ENCODE measurements around the gene IL1RAPL2. TPM values are rescaled to one million over a fixed set of nuclear protein-coding genes. Genes with fewer than 3 reads are reported as not detected.

The IL1RAPL2 gene
- total and polyA plus RNA-seq, 2 of the 8 experiments (the other 6 are each of a cell fraction or from before 2014, with no cell fraction given): 0.20 to 1.3 TPM

- H4K8ac ChIP-seq (ENCODE audit: extremely low read depth, insufficient read depth, low read length): no peak overlapping the region
Observed at GRCh38 chrX:104749951-104750610, 184.1 kb downstream of the IL1RAPL2 start.

More at GRCh38 chrX:104749951-104750610, 184.1 kb downstream of the IL1RAPL2 start:
- Histone ChIP-seq H2BK12ac (ENCODE audit: low read depth, low read length) (no peak overlapping the region), H3K23ac (ENCODE audit: insufficient read length) (no peak overlapping the region), H3K27ac (ENCODE audit: low read depth, low read length) (no peak overlapping the region), H4K91ac (replicated peaks; ENCODE audit: insufficient read length, low read length) (no peak overlapping the region), H3K4me2 (ENCODE audit: insufficient read depth in 1 of 2, low read depth in 2 of 2, low read length in 2 of 2) (no peak overlapping the region), H3K23me2 (ENCODE audit: low read depth, low read length) (no peaks in the 10 kb centered on the region), H3K4ac (replicated peaks; ENCODE audit: insufficient read length, low read depth, low read length) (no peak overlapping the region), H2AK5ac (ENCODE audit: low read depth, low read length) (no peak overlapping the region), H2BK120ac (replicated peaks; ENCODE audit: low read depth, low read length) (no peak overlapping the region), H3K79me1 (ENCODE audit: low read depth, low read length) (no peaks in the 10 kb centered on the region), H2BK15ac (ENCODE audit: low read length) (no peak overlapping the region), H3K4me3 (ENCODE audit: extremely low read depth in 1 of 4, insufficient read depth in 2 of 4, low read depth in 3 of 4, low read length in 4 of 4) (no peak overlapping the region), H3K79me2 (ENCODE audit: control insufficient read depth in 1 of 2, insufficient read depth in 2 of 2, low read length in 2 of 2) (no peaks in the 10 kb centered on the region), H3K56ac (replicated peaks; ENCODE audit: insufficient read length, low read depth, low read length) (no peak overlapping the region), H2BK5ac (ENCODE audit: low read depth, low read length) (no peak overlapping the region), H4K20me1 (replicated peaks in 1 of 2; ENCODE audit: control insufficient read depth in 1 of 2, insufficient read depth in 2 of 2, low read length in 2 of 2) (no peaks in the 10 kb centered on the region), H3K14ac (ENCODE audit: insufficient read length) (no peak overlapping the region), H2AFZ (ENCODE audit: low read length) (no peak overlapping the region), H2BK20ac (ENCODE audit: low read length) (no peak overlapping the region), H3K9me3 (ENCODE audit: insufficient read depth in 2 of 2, low read depth in 1 of 2, low read length in 1 of 2) (no peaks in the 10 kb centered on the region), H3K36me3 (ENCODE audit: control insufficient read depth in 2 of 4, insufficient read depth in 4 of 4, low read length in 3 of 4) (no peaks in the 10 kb centered on the region), H3K4me1 (replicated peaks in 1 of 4; ENCODE audit: control insufficient read depth in 3 of 4, insufficient read depth in 4 of 4, low read length in 3 of 4) (no peaks in the 10 kb centered on the region; a peak in 1 of 7 replicates), H3K18ac (ENCODE audit: extremely low read depth, low read length) (no peak overlapping the region), H3K9ac (replicated peaks in 1 of 4; ENCODE audit: extremely low read depth in 1 of 4, low read depth in 3 of 4, low read length in 3 of 4) (no peak overlapping the region), H4K5ac (ENCODE audit: insufficient read length, low read depth, low read length) (no peak overlapping the region), H3K27me3 (replicated peaks in 1 of 4; ENCODE audit: control insufficient read depth in 3 of 4, extremely low read depth in 1 of 4, insufficient read depth in 3 of 4, low read length in 3 of 4) (no peaks in the 10 kb centered on the region)
- FAIRE-seq (no peak), DNase-seq (ENCODE audit: low read depth in 1 of 2, low spot score in 2 of 2) (no peak)
- WGBS, 2 experiments (ENCODE audit: extremely low coverage in 1 of 2, insufficient coverage in 1 of 2, insufficient read length in 1 of 2, insufficient replicate concordance in 2 of 2, low coverage in 1 of 2, low lambda C conversion rate in 2 of 2, missing lambda C conversion rate in 1 of 2): 89% methylated on average over 2 of the region's 2 CpGs; no CpG with 5 or more reads in 1 of the 2 experiments
- POLR2A ChIA-PET (ENCODE audit: partially characterized antibody): no interaction called here
- CTCF ChIA-PET (ENCODE audit: partially characterized antibody): no interaction called here
- TF ChIP-seq, protein P1, sequence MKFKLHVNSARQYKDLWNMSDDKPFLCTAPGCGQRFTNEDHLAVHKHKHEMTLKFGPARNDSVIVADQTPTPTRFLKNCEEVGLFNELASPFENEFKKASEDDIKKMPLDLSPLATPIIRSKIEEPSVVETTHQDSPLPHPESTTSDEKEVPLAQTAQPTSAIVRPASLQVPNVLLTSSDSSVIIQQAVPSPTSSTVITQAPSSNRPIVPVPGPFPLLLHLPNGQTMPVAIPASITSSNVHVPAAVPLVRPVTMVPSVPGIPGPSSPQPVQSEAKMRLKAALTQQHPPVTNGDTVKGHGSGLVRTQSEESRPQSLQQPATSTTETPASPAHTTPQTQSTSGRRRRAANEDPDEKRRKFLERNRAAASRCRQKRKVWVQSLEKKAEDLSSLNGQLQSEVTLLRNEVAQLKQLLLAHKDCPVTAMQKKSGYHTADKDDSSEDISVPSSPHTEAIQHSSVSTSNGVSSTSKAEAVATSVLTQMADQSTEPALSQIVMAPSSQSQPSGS (IDR thresholded peaks at IDR 0.05; ENCODE audit: low read length): no peak
- TF ChIP-seq TAF1 (IDR thresholded peaks at IDR 0.05; ENCODE audit: low read depth, low read length): no peak

Data from H1 (cell line).